ENCODE data around the gene ATF7IP2. TPM values are rescaled to one million over a fixed set of nuclear protein-coding genes. Genes with fewer than 3 reads are reported as not detected.

ATF7IP2 gene
- total and polyA plus RNA-seq, 2 donors (not counting 1 experiment from before 2014, with no cell fraction given) = 0.89 to 1.2 TPM

DNA sequence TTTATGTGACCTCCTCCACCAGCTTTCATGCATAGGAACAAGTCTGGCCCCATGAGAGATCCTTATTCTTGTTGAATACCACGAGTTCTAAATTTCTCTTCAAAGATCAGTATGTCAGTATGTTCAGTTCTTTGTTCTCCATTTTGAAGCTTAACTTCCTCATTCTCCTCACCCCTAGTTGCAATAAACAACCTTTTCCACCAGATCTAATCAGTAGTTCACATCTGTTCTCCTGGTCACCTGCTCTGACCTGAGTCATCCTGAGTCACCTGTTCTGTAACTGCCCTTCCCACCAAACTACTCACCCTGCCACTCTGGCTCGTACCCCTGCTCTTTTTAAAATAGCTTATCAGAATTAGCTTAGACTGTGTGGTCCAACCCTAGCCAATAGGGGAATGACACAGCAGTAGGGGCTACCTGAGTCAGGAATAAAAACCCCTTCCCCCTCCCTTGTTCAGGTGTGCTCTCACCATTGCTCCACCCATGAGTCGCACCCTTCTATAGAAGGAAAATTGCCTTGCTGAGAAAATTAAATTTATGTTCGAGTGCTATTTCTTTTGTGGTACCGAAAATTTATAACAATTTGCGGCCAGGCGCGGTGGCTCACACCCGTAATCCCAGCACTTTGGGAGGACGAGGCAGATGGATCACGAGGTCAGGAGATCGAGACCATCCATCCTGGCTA, 100.0 kb downstream of the ATF7IP2 start:
- Histone ChIP-seq H3K4me1 (ENCODE audit: control insufficient read depth, extremely low read depth, insufficient read depth, low read length) (no peaks in the 10 kb centered on the region), H3K4me3 (replicated peaks in 1 of 4; ENCODE audit: control extremely low read depth in 1 of 4, insufficient read depth in 1 of 4, low read depth in 3 of 4, low read length in 4 of 4) (no peak overlapping the region), H3K9me3 (ENCODE audit: control insufficient read depth, insufficient read depth, low read depth, low read length) (no peaks in the 10 kb centered on the region), H3K4me2 (ENCODE audit: extremely low read depth, insufficient read depth, low read length) (no peak overlapping the region), H3K79me2 (ENCODE audit: control insufficient read depth, insufficient read depth, low read length) (no peaks in the 10 kb centered on the region), H4K20me1 (ENCODE audit: control insufficient read depth, extremely low read depth, insufficient read depth, low read length) (no peaks in the 10 kb centered on the region), H3K27me3 (ENCODE audit: control insufficient read depth, insufficient read depth, low read length) (no peaks in the 10 kb centered on the region), H3K36me3 (ENCODE audit: control insufficient read depth, insufficient read depth, low read length) (no peaks in the 10 kb centered on the region), H3K9ac (ENCODE audit: insufficient read depth, low read length) (no peak overlapping the region), H2AFZ (ENCODE audit: low read length) (no peak overlapping the region), H3K27ac (ENCODE audit: insufficient read depth, low read length) (no peak overlapping the region)
- DNase-seq (ENCODE audit: low read depth in 2 of 2) = no peak
- TF ChIP-seq, protein P1, sequence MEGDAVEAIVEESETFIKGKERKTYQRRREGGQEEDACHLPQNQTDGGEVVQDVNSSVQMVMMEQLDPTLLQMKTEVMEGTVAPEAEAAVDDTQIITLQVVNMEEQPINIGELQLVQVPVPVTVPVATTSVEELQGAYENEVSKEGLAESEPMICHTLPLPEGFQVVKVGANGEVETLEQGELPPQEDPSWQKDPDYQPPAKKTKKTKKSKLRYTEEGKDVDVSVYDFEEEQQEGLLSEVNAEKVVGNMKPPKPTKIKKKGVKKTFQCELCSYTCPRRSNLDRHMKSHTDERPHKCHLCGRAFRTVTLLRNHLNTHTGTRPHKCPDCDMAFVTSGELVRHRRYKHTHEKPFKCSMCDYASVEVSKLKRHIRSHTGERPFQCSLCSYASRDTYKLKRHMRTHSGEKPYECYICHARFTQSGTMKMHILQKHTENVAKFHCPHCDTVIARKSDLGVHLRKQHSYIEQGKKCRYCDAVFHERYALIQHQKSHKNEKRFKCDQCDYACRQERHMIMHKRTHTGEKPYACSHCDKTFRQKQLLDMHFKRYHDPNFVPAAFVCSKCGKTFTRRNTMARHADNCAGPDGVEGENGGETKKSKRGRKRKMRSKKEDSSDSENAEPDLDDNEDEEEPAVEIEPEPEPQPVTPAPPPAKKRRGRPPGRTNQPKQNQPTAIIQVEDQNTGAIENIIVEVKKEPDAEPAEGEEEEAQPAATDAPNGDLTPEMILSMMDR (conservative IDR thresholded peaks at IDR 0.05 in 1 of 2, IDR thresholded peaks at IDR 0.05 in 1 of 2; ENCODE audit: low read depth in 1 of 2, low read length in 2 of 2) = no peak
- no peak for TF ChIP-seq EZH2 (IDR thresholded peaks at IDR 0.05; ENCODE audit: low read length, missing control alignments)

DNA sequence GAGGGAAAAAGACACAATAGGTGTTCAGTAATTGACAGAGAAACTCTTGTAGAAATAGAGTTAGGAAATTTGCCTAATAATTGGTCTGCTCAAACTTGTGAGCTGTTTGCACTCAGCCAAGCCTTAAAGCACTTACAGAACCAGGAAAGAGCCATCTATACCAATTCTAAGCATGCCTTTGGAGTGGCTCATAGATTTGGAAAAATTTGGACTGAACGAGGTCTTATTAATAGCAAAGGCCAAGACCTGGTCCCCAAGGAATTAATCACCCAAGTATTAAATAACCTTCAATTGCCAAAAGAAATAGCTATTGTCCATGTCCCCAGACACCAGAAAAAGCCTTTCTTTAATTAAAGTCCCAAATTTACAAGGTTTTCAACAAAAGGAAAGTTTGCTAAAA, 104.3 kb downstream of the ATF7IP2 start:
- no peak overlapping the region for H3K27ac ChIP-seq (ENCODE audit: insufficient read depth, low read length)
- no peaks in the 10 kb centered on the region for H3K27me3 ChIP-seq (ENCODE audit: control insufficient read depth, insufficient read depth, low read length)
- H3K9ac ChIP-seq (ENCODE audit: insufficient read depth, low read length) = no peak overlapping the region
- no peak overlapping the region for H2AFZ ChIP-seq (ENCODE audit: low read length)
- H4K20me1 ChIP-seq (ENCODE audit: control insufficient read depth, extremely low read depth, insufficient read depth, low read length) = no peaks in the 10 kb centered on the region
- no peaks in the 10 kb centered on the region for H3K36me3 ChIP-seq (ENCODE audit: control insufficient read depth, insufficient read depth, low read length)
- TF ChIP-seq, protein P1 (conservative IDR thresholded peaks at IDR 0.05 in 1 of 2, IDR thresholded peaks at IDR 0.05 in 1 of 2; ENCODE audit: low read depth in 1 of 2, low read length in 2 of 2) = no peak
- no peak for TF ChIP-seq EZH2 (IDR thresholded peaks at IDR 0.05; ENCODE audit: low read length, missing control alignments)
- H3K9me3 ChIP-seq (ENCODE audit: control insufficient read depth, insufficient read depth, low read depth, low read length) = no peaks in the 10 kb centered on the region
- H3K4me1 ChIP-seq (ENCODE audit: control insufficient read depth, extremely low read depth, insufficient read depth, low read length) = no peaks in the 10 kb centered on the region
- H3K79me2 ChIP-seq (ENCODE audit: control insufficient read depth, insufficient read depth, low read length) = no peaks in the 10 kb centered on the region
- H3K4me3 ChIP-seq (replicated peaks in 1 of 4; ENCODE audit: control extremely low read depth in 1 of 4, insufficient read depth in 1 of 4, low read depth in 3 of 4, low read length in 4 of 4) = no peak overlapping the region
- H3K4me2 ChIP-seq (ENCODE audit: extremely low read depth, insufficient read depth, low read length) = no peak overlapping the region
- DNase-seq (ENCODE audit: low read depth in 2 of 2) = peak in 1 of 2 donors; percentile 15

DNA sequence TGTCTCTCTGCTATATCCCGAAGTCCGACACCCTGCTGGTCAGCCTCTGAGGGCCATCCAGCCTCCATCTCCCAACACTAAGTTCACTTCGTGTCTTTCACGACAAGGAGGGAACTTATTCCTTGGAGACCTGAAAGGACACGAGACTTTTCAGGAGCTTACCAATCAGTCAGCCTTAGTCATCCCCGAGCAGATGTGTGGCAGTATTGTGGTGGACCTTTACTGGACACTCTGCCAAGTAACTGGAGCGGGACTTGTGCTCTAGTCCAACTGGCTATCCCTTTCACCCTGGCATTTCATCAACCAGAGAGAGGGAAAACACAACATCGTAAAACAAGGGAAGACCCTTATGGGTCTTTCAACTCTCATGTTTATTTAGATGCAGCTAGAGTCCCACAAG, 107.4 kb downstream of the ATF7IP2 start:
- DNase-seq (ENCODE audit: low read depth in 2 of 2) = peak in 1 of 2 donors; percentile 11
- Histone ChIP-seq H3K9ac (ENCODE audit: insufficient read depth, low read length) (no peak overlapping the region), H3K4me2 (ENCODE audit: extremely low read depth, insufficient read depth, low read length) (no peak overlapping the region), H2AFZ (ENCODE audit: low read length) (no peak overlapping the region), H3K4me1 (ENCODE audit: control insufficient read depth, extremely low read depth, insufficient read depth, low read length) (no peaks in the 10 kb centered on the region), H3K36me3 (ENCODE audit: control insufficient read depth, insufficient read depth, low read length) (no peaks in the 10 kb centered on the region), H3K79me2 (ENCODE audit: control insufficient read depth, insufficient read depth, low read length) (no peaks in the 10 kb centered on the region), H3K4me3 (replicated peaks in 1 of 4; ENCODE audit: control extremely low read depth in 1 of 4, insufficient read depth in 1 of 4, low read depth in 3 of 4, low read length in 4 of 4) (no peak overlapping the region), H4K20me1 (ENCODE audit: control insufficient read depth, extremely low read depth, insufficient read depth, low read length) (no peaks in the 10 kb centered on the region), H3K9me3 (ENCODE audit: control insufficient read depth, insufficient read depth, low read depth, low read length) (no peaks in the 10 kb centered on the region), H3K27ac (ENCODE audit: insufficient read depth, low read length) (no peak overlapping the region), H3K27me3 (ENCODE audit: control insufficient read depth, insufficient read depth, low read length) (no peaks in the 10 kb centered on the region)
- TF ChIP-seq, protein P1 (conservative IDR thresholded peaks at IDR 0.05 in 1 of 2, IDR thresholded peaks at IDR 0.05 in 1 of 2; ENCODE audit: low read depth in 1 of 2, low read length in 2 of 2) = no peak
- TF ChIP-seq EZH2 (IDR thresholded peaks at IDR 0.05; ENCODE audit: low read length, missing control alignments) = no peak
